GM12875 (cell line): ENCODE results near the gene AMER2.

Experiments used
- H3K4me3 ChIP-seq: one replicate; pipeline ENCODE4 v1.5.1; 2011; ENCODE audit warnings: low read depth, low read length, control low read depth
- TF ChIP-seq, protein P1 (sequence below): IDR thresholded peaks from 2 replicates; pipeline ENCODE4 v1.5.1; 2011; ENCODE audit warnings: low read depth, mild to moderate bottlenecking, control low read depth, inconsistent platforms, low read length, moderate library complexity, borderline replicate concordance; ENCODE audit not compliant: insufficient read depth

The AMER2 gene

GRCh38 chr13:25210842-25211569 is 38.9 kb upstream of the AMER2 start:
- TF ChIP-seq, protein P1, sequence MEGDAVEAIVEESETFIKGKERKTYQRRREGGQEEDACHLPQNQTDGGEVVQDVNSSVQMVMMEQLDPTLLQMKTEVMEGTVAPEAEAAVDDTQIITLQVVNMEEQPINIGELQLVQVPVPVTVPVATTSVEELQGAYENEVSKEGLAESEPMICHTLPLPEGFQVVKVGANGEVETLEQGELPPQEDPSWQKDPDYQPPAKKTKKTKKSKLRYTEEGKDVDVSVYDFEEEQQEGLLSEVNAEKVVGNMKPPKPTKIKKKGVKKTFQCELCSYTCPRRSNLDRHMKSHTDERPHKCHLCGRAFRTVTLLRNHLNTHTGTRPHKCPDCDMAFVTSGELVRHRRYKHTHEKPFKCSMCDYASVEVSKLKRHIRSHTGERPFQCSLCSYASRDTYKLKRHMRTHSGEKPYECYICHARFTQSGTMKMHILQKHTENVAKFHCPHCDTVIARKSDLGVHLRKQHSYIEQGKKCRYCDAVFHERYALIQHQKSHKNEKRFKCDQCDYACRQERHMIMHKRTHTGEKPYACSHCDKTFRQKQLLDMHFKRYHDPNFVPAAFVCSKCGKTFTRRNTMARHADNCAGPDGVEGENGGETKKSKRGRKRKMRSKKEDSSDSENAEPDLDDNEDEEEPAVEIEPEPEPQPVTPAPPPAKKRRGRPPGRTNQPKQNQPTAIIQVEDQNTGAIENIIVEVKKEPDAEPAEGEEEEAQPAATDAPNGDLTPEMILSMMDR: no peak
- no peak overlapping the region for H3K4me3 ChIP-seq

GRCh38 chr13:25207291-25207810 is 35.3 kb upstream of the AMER2 start:
- H3K4me3 ChIP-seq: no peak overlapping the region
- TF ChIP-seq, protein P1: no peak

GRCh38 chr13:25204863-25205262 is 32.8 kb upstream of the AMER2 start:
- H3K4me3 ChIP-seq: no peak overlapping the region
- TF ChIP-seq, protein P1: no peak

DNA sequence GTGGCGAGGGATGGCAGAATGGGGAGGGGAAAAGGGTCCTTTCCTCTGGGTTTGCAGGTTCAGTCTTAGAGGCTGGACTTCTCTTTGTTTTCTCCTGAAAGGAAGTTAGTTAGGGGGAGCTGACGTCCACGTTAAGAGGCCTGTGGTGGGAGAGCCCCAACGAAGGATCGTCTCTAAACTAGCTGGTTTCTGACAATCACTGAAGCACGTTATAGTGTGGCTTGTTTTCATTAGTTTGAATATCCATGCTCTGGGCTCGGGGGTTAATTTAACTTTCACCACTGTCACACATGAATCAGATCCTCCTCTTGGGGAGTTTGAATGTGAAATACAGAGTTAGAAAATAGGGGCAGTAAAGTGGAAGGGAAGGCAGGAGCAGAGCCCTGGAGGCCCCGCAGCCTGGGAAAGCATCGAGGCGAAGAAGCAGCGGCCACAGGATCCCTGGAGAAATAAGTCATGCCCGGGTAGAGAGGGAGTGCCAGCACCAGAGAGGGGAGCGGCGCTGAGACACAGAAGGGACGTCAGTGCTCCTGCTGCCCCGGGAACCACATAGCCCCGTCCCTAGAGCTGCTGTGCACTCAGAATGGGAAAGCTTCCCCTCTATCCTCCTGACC is 31.1 kb upstream of the AMER2 start:
- TF ChIP-seq, protein P1: no peak
- no peak overlapping the region for H3K4me3 ChIP-seq

DNA sequence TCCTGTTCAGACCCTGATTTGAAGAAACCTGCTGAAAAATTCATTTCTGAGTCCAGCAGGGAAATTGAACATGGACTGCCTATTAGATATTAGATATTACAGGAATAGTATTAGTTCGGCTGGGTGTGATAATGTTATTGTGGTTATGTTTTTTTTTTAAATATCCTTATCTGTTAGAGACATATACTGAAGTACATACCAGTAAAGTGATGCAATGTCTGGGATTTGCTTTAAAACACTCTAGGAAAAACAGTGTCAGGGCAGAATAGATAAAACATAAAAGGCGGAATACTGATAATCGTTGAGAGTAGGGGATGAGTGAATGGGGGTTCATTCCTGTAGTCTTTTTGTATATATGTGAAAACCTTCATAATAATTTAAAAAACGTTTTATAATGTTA is 28.7 kb upstream of the AMER2 start:
- TF ChIP-seq, protein P1: no peak
- no peak overlapping the region for H3K4me3 ChIP-seq

DNA sequence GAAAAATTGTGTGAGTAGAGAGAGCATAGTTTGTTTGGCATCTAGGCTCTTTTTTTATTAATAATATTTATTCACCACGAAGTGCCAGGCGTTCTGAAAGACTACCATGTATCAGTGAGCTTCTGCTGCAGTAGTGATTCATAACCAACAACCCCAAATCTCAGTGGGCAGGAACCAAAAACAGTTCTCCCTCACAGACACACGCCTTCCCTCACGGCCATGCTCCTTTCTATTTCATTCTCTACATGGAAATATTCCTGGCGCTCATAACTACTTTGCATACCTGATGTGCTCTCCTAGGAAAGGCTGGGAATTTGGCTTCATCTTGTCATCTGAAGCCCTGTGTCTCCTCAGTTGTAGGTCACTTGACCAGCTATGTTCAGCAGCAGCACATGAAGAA is 26.6 kb upstream of the AMER2 start:
- TF ChIP-seq, protein P1: no peak
- H3K4me3 ChIP-seq: no peak overlapping the region

DNA sequence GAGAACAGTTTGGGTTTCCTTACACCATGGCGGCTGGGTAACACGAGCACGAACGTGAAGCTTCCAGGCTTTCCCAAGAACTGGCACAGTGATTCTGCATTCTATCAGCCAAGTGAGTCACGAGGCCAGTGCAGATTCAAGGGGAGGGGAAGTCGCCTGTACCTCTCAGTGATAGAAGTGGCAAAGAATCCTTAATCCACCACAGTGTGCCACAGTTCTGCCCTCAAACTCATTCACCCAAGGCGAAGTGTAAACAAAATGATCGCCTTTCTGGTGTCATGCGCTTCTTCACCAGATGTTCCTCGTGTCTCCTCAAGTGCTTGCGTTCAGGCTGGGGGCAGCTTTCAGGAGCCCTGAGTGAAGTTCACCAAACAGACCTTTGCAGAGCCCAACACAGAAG is 24.9 kb upstream of the AMER2 start:
- TF ChIP-seq, protein P1: no peak

More for the DNA sequence above, 24.9 kb upstream of the AMER2 start:
- no peak overlapping the region for H3K4me3 ChIP-seq
